A673 (cell line): ENCODE measurements around the gene CSF3. TPM values are rescaled to one million over a fixed set of nuclear protein-coding genes. Genes with fewer than 3 reads are reported as not detected.

Experiments
- BruUV-seq: library from RNA; stranded (reverse); fragments of 400-500 nt; replicated peaks from 2 replicates; lab custom pipeline; 2021; lab: Mats Ljungman, UMichigan
- CTCF ChIA-PET: fragments of 300-600 bp; sonication (Branson Sonifier 250); formaldehyde crosslinking; loops from one replicate; lab custom pipeline; 2022; ENCODE audit warnings: antibody characterized with exemption; lab: Charles Lee
- POLR2A ChIA-PET: fragments of 300-600 bp; sonication (Branson Sonifier 250); formaldehyde crosslinking; loops from one replicate; lab custom pipeline; 2022; ENCODE audit warnings: antibody characterized with exemption; ENCODE audit not compliant: low non-redundant PET; lab: Charles Lee
- DNase-seq: peaks from one replicate; pipeline ENCODE4 v3.0.0-alpha.2; 2015; ENCODE audit warnings: low spot score
- H3K27ac ChIP-seq: fragments of 200-600 bp; sonication (generic); 2 replicates; pipeline ENCODE4 v1.5.1; 2016; ENCODE audit warnings: mixed run types, low read depth, mild to moderate bottlenecking, mixed read lengths, antibody characterized with exemption, low read length; ENCODE audit not compliant: poor library complexity, severe bottlenecking
- H3K27me3 ChIP-seq: fragments of 200-600 bp; sonication (generic); replicated peaks from 2 replicates; pipeline ENCODE4 v1.6.1; 2017; ENCODE audit warnings: mixed run types, low read depth, mild to moderate bottlenecking, mixed read lengths, antibody characterized with exemption, low read length; ENCODE audit not compliant: insufficient read depth, poor library complexity
- H3K36me3 ChIP-seq: fragments of 200-600 bp; sonication (generic); 2 replicates; pipeline ENCODE4 v1.6.1; 2016; ENCODE audit warnings: mixed run types, mild to moderate bottlenecking, mixed read lengths, antibody characterized with exemption, low read length; ENCODE audit not compliant: insufficient read depth, poor library complexity, severe bottlenecking
- H3K4me1 ChIP-seq: fragments of 200-600 bp; sonication (generic); 2 replicates; pipeline ENCODE4 v1.6.1; 2017; ENCODE audit warnings: mixed run types, mild to moderate bottlenecking, mixed read lengths, antibody characterized with exemption, low read length; ENCODE audit not compliant: insufficient read depth, poor library complexity, severe bottlenecking
- H3K4me3 ChIP-seq: fragments of 200-600 bp; sonication (generic); 2 replicates; pipeline ENCODE4 v1.5.1; 2016; ENCODE audit warnings: low read depth, mixed run types, mild to moderate bottlenecking, mixed read lengths, low read length; ENCODE audit not compliant: poor library complexity, severe bottlenecking
- H3K9me3 ChIP-seq: fragments of 200-600 bp; sonication (generic); 2 replicates; pipeline ENCODE4 v1.6.1; 2016; ENCODE audit warnings: mixed run types, low read depth, mild to moderate bottlenecking, mixed read lengths, antibody characterized with exemption, low read length; ENCODE audit not compliant: poor library complexity, severe bottlenecking
- CTCF ChIP-seq: fragments of 300-800, 200-600 bp; sonication (generic); conservative IDR thresholded peaks from 2 replicates; pipeline ENCODE4 v1.5.1; 2017; ENCODE audit warnings: low read depth, mild to moderate bottlenecking, antibody characterized with exemption, low read length, moderate library complexity, mixed read lengths
- EZH2 ChIP-seq: fragments of 200-600 bp; sonication (generic); IDR thresholded peaks from 2 replicates; pipeline ENCODE4 v1.6.1; 2017; ENCODE audit warnings: borderline replicate concordance, low read depth, mild to moderate bottlenecking, mixed read lengths, antibody characterized with exemption, low read length; ENCODE audit not compliant: poor library complexity, severe bottlenecking
- intact Hi-C: fragments of 100-400 bp; cut with micrococcal nuclease; formaldehyde crosslinking; loops from one replicate; pipeline ENCODE4 v1.10.0; 2022; ENCODE audit not compliant: unreplicated experiment
- total RNA-seq: library from RNA; stranded (reverse); gene quantifications from 2 replicates; pipeline ENCODE4 v1.2.3, GENCODE V29; 2021

The CSF3 gene
- total RNA-seq, 1 experiment from 2014 or later = not detected

GRCh38 chr17:40015998-40016985 is 1.1 kb downstream of the CSF3 start:
- Histone ChIP-seq H3K4me1 (no peaks in the 10 kb centered on the region), H3K36me3 (no peaks in the 10 kb centered on the region), H3K27ac (no peak overlapping the region), H3K4me3 (no peak overlapping the region), H3K27me3 (no peaks in the 10 kb centered on the region), H3K9me3 (no peaks in the 10 kb centered on the region)
- no TSS peak for BruUV-seq
- DNase-seq = no peak
- intact Hi-C loops = loop anchor here (10.0 kb wide), 1 partner anchor 279 kb away; no protein-coding TSS in a partner anchor
- ChIA-PET CTCF (no interaction called here), POLR2A (no interaction called here)
- TF ChIP-seq EZH2 (no peak), CTCF (no peak)

GRCh38 chr17:40017422-40018080 is 2.3 kb downstream of the CSF3 start:
- CTCF ChIA-PET = no interaction called here
- Histone ChIP-seq H3K9me3 (no peaks in the 10 kb centered on the region), H3K4me3 (no peak overlapping the region), H3K4me1 (no peaks in the 10 kb centered on the region), H3K27ac (no peak overlapping the region), H3K36me3 (no peaks in the 10 kb centered on the region), H3K27me3 (no peaks in the 10 kb centered on the region)
- BruUV-seq = no TSS peak
- no peak for DNase-seq
- intact Hi-C loops = loop anchor here (10.0 kb wide), 1 partner anchor 277 kb away; no protein-coding TSS in a partner anchor
- POLR2A ChIA-PET = no interaction called here
- no peak for TF ChIP-seq CTCF
- TF ChIP-seq EZH2 = no peak

GRCh38 chr17:40018211-40019121 is 3.2 kb downstream of the CSF3 start:
- no TSS peak for BruUV-seq
- H3K27me3 ChIP-seq = no peaks in the 10 kb centered on the region
- intact Hi-C loops = loop anchor here (10.0 kb wide), 1 partner anchor 276 kb away; no protein-coding TSS in a partner anchor
- TF ChIP-seq EZH2 = no peak
- TF ChIP-seq CTCF = no peak
- H3K4me3 ChIP-seq = no peak overlapping the region
- ChIA-PET POLR2A (no interaction called here), CTCF (interaction anchor here (0.5 kb wide), 1 partner anchor 423 kb away, joined by 4 read pairs; no protein-coding TSS in a partner anchor)
- H3K4me1 ChIP-seq = no peaks in the 10 kb centered on the region
- H3K9me3 ChIP-seq = no peaks in the 10 kb centered on the region
- no peaks in the 10 kb centered on the region for H3K36me3 ChIP-seq
- no peak overlapping the region for H3K27ac ChIP-seq
- DNase-seq = no peak
